Measurements from ENCODE around the gene CNTNAP5. TPM values are rescaled to one million over a fixed set of nuclear protein-coding genes. Genes with fewer than 3 reads are reported as not detected.

The CNTNAP5 gene
- total and polyA plus RNA-seq, 9 of the 15 experiments (the other 6 are each of a cell fraction or from before 2014, with no cell fraction given): not detected

DNA sequence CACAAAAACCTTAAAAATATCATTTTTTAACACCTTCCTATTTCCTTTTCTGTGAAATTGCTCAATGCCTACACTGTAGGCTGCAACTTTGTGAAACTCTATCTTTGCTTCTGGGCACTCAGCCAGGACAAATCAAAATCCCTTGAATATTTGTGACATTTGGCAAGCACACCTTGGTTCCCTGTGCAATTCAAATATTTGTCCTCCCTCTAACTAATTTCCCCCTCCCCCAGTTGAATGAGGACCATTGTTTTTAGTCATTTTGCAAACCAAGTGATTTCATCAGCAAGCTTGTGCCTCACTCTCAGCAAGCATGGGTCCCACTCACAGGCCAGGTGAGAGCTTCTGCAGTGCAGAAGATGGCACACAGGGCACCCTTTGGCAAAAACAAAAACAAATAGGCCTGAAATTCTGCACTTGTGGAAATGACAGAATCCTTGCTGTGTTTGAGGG is 541.5 kb downstream of the CNTNAP5 start (continued):
- no peak for TF ChIP-seq RBBP5 (IDR thresholded peaks at IDR 0.05; ENCODE audit: borderline replicate concordance, insufficient read depth, low read length, poor library complexity, severe bottlenecking)
- TF ChIP-seq MAX (CRISPR knock-in tag; IDR thresholded peaks at IDR 0.05): no peak
- TF ChIP-seq, protein P1, sequence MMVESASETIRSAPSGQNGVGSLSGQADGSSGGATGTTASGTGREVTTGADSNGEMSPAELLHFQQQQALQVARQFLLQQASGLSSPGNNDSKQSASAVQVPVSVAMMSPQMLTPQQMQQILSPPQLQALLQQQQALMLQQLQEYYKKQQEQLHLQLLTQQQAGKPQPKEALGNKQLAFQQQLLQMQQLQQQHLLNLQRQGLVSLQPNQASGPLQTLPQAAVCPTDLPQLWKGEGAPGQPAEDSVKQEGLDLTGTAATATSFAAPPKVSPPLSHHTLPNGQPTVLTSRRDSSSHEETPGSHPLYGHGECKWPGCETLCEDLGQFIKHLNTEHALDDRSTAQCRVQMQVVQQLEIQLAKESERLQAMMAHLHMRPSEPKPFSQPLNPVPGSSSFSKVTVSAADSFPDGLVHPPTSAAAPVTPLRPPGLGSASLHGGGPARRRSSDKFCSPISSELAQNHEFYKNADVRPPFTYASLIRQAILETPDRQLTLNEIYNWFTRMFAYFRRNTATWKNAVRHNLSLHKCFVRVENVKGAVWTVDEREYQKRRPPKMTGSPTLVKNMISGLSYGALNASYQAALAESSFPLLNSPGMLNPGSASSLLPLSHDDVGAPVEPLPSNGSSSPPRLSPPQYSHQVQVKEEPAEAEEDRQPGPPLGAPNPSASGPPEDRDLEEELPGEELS (CRISPR knock-in tag; IDR thresholded peaks at IDR 0.05; ENCODE audit: borderline replicate concordance): no peak
- no peak for TF ChIP-seq BCL6 (CRISPR knock-in tag; IDR thresholded peaks at IDR 0.05)
- TF ChIP-seq RHOXF2B (CRISPR knock-in tag; conservative IDR thresholded peaks at IDR 0.05): no peak
- no peak for TF ChIP-seq ZNF217 (CRISPR knock-in tag; IDR thresholded peaks at IDR 0.05)

DNA sequence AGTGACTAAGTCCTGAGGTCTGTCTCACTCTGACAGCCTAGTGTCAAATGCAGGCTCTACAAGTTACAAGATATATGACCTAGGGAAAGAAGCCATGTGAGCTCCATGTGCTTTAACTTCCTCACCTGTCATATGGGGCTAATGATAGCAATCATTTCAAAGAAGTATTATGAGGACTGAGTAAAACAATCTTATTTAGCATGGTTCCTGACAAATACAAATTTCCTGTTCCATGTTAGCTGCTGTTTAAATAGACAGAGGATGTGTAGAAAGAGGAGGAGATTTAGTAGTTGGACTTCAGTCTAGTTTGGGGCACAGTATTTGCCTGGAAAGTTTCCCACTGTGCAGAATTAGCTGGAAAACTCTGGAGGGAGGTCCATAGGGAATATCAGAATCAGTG is 545.8 kb downstream of the CNTNAP5 start:
- Histone ChIP-seq H3K4me1 (replicated peaks in 1 of 2; ENCODE audit: control insufficient read depth in 2 of 2, insufficient read depth in 2 of 2, low read length in 2 of 2) (no peaks in the 10 kb centered on the region), H3K27ac (ENCODE audit: extremely low read depth, low read depth, low read length) (no peak overlapping the region), H2AFZ (ENCODE audit: low read depth, low read length) (no peak overlapping the region), H3K27me3 (ENCODE audit: control insufficient read depth in 2 of 2, insufficient read depth in 2 of 2, low read length in 2 of 2) (no peaks in the 10 kb centered on the region), H3K4me3 (no peak overlapping the region), H3K9me1 (ENCODE audit: control insufficient read depth, insufficient read depth, low read length) (no peaks in the 10 kb centered on the region), H3K9ac (ENCODE audit: insufficient read depth in 1 of 2, low read depth in 2 of 2, low read length in 2 of 2) (no peak overlapping the region), H3K36me3 (ENCODE audit: control insufficient read depth, insufficient read depth, low read length) (no peaks in the 10 kb centered on the region), H4K20me1 (replicated peaks; ENCODE audit: control insufficient read depth, insufficient read depth, low read length) (no peaks in the 10 kb centered on the region), H3K79me2 (ENCODE audit: control insufficient read depth, insufficient read depth, low read length) (no peaks in the 10 kb centered on the region), H3K9me3 (replicated peaks; ENCODE audit: control insufficient read depth, insufficient read depth, low read depth, low read length) (no peaks in the 10 kb centered on the region), H3K4me2 (ENCODE audit: insufficient read depth, low read length) (no peak overlapping the region)
- FAIRE-seq (no peak), DNase-seq (ENCODE audit: extremely low read depth in 1 of 4, low spot score in 3 of 4) (no peak), ATAC-seq (no peak)
- no TSS peak for BruUV-seq (replicated peaks)
- TF ChIP-seq PTTG1 (tag; IDR thresholded peaks at IDR 0.05; ENCODE audit: low read depth) (no peak), MXI1 (IDR thresholded peaks at IDR 0.05; ENCODE audit: low read depth, low read length) (no peak)
- in situ Hi-C loops (cut with MboI): no loop called here
- ChIA-PET POLR2A (no interaction called here), CTCF (ENCODE audit: low intra/inter-chr PET ratio) (no interaction called here)
- intact Hi-C loops (cut with micrococcal nuclease): no loop called here

All from K562 (cell line).